ENCODE results near the gene SCGB3A1. TPM values are rescaled to one million over a fixed set of nuclear protein-coding genes. Genes with fewer than 3 reads are reported as not detected.

Gene SCGB3A1
- total and polyA plus RNA-seq, 8 donors = 3.7 to 785 (median 35.3) TPM; not detected in 5

Other genes with a start within 250 kb of the SCGB3A1 start
- gene GFPT2, start 238.2 kb downstream of the SCGB3A1 start, total RNA-seq = 10 to 100 TPM in 4 of 5 donors, 1 to 10 TPM in 1; 3.5 to 54.5 (median 19.8) TPM
- 1 to 10 TPM; 3.5 to 4.7 (median 4.3) TPM for gene GFPT2, start 238.2 kb downstream of the SCGB3A1 start, polyA plus RNA-seq
- gene CNOT6, start 97.1 kb downstream of the SCGB3A1 start, total RNA-seq = 10 to 100 TPM; 11.6 to 38.2 (median 16.2) TPM
- gene CNOT6, start 97.1 kb downstream of the SCGB3A1 start, polyA plus RNA-seq = 1 to 10 TPM; 4.7 to 8.5 (median 7.3) TPM
- gene FLT4, start 58.1 kb upstream of the SCGB3A1 start, total RNA-seq = 1 to 10 TPM; 1.6 to 9.5 (median 6.4) TPM
- gene FLT4, start 58.1 kb upstream of the SCGB3A1 start, polyA plus RNA-seq = 1 to 10 TPM in 2 of 3 donors, under 1 TPM in 1; 0.93 to 1.8 (median 1.1) TPM
- not detected for gene OR2Y1, start 148.6 kb upstream of the SCGB3A1 start, total RNA-seq
- gene OR2Y1, start 148.6 kb upstream of the SCGB3A1 start, polyA plus RNA-seq = not detected
- gene MGAT1, start 211.3 kb upstream of the SCGB3A1 start, total RNA-seq = 100 to 1,000 TPM in 3 of 5 donors, 10 to 100 TPM in 2; 57.2 to 656 (median 148) TPM
- 10 to 100 TPM; 52.8 to 63.3 (median 57.9) TPM for gene MGAT1, start 211.3 kb upstream of the SCGB3A1 start, polyA plus RNA-seq

Measured in stomach (tissue), 8 donors.